Measurements from ENCODE around the gene CPEB4.

CPEB4 gene

GRCh38 chr5:173859408-173860159 is 28.6 kb upstream of the CPEB4 start:
- no peak for TF ChIP-seq CTCF (IDR thresholded peaks at IDR 0.05; ENCODE audit: low read depth, low read length)
- no peak overlapping the region for H3K4me3 ChIP-seq (ENCODE audit: low read depth, low read length)

GRCh38 chr5:173862047-173862477 is 26.1 kb upstream of the CPEB4 start:
- H3K4me3 ChIP-seq (ENCODE audit: low read depth, low read length), result no peak overlapping the region
- TF ChIP-seq CTCF (IDR thresholded peaks at IDR 0.05; ENCODE audit: low read depth, low read length), result no peak

- no peak overlapping the region for H3K4me3 ChIP-seq (ENCODE audit: low read depth, low read length)
- TF ChIP-seq CTCF (IDR thresholded peaks at IDR 0.05; ENCODE audit: low read depth, low read length), result no peak
Measured at GRCh38 chr5:173863359-173863758, 24.8 kb upstream of the CPEB4 start.

GRCh38 chr5:173864126-173865050 is 23.8 kb upstream of the CPEB4 start:
- H3K4me3 ChIP-seq (ENCODE audit: low read depth, low read length), result no peak overlapping the region
- TF ChIP-seq CTCF (IDR thresholded peaks at IDR 0.05; ENCODE audit: low read depth, low read length), result no peak

GRCh38 chr5:173866243-173866857 is 21.8 kb upstream of the CPEB4 start:
- no peak for TF ChIP-seq CTCF (IDR thresholded peaks at IDR 0.05; ENCODE audit: low read depth, low read length)
- no peak overlapping the region for H3K4me3 ChIP-seq (ENCODE audit: low read depth, low read length)

- TF ChIP-seq CTCF (IDR thresholded peaks at IDR 0.05; ENCODE audit: low read depth, low read length), result no peak
- H3K4me3 ChIP-seq (ENCODE audit: low read depth, low read length), result no peak overlapping the region
Measured at GRCh38 chr5:173866858-173867679, 21.1 kb upstream of the CPEB4 start.

Measured in WI38 (cell line).